DOHH2 (cell line): ENCODE measurements around the gene FBXO11.

Source experiments
- CTCF ChIP-seq: fragments of 200-600 bp; sonication (generic); IDR thresholded peaks from one replicate; pipeline ENCODE4 v1.5.1; 2014; ENCODE audit warnings: antibody characterized with exemption, mild to moderate bottlenecking, low read depth, low read length; ENCODE audit not compliant: poor library complexity, severe bottlenecking
- EZH2phosphoT487 ChIP-seq: fragments of 200-600 bp; sonication (generic); IDR thresholded peaks from 2 replicates; pipeline ENCODE4 v1.6.1; 2017; ENCODE audit warnings: borderline replicate concordance, mild to moderate bottlenecking, antibody characterized with exemption, low read length, moderate library complexity, mixed read lengths

- TF ChIP-seq CTCF (no peak), EZH2phosphoT487 (no peak)
These were observed 164.7 kb downstream of the FBXO11 start for GRCh38 chr2:47741637-47742036.
